Measurements from ENCODE around the gene SUGCT.

Gene SUGCT

DNA sequence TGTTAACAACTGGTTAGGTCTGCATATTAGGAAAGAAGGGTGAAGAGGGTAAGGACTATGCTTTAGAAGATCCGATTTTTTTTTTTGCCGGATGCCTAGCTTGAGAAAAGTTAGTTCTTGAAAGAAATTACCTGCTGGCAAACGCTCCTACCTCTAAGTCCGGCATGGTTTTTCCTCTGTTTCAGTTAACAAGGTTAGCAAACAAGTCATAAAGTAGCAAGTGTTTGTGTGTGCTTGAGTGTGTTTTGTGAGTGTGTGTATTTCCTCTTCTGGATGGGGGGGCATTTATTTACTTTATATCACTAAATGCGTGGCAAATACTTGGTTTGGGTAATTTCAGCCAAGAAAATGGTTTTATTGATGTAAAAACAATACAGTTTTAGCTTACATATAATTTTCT, 195.6 kb downstream of the SUGCT start:
- no peak overlapping the region for H3K27ac ChIP-seq (ENCODE audit: low read depth, low read length)
- no peaks in the 10 kb centered on the region for H3K36me3 ChIP-seq (ENCODE audit: control insufficient read depth in 5 of 5, insufficient read depth in 5 of 5, low read length in 5 of 5)
- peaks cover 0 to 9% (median 8%) of the 10 kb centered on the region in 5 donors for H3K4me1 ChIP-seq (ENCODE audit: control insufficient read depth in 5 of 5, insufficient read depth in 5 of 5, low read length in 5 of 5)
- H3K4me3 ChIP-seq (ENCODE audit: low read depth in 1 of 5, low read length in 5 of 5), result no peak overlapping the region
- H3K27me3 ChIP-seq (ENCODE audit: control insufficient read depth in 5 of 5, insufficient read depth in 4 of 5, low read length in 5 of 5), result no peaks in the 10 kb centered on the region
- H3K9me3 ChIP-seq (ENCODE audit: control insufficient read depth in 5 of 5, low read length in 5 of 5), result no peaks in the 10 kb centered on the region
- peak overlapping the region in 1 of 5 donors; percentile 13 for H3K9ac ChIP-seq (ENCODE audit: low read length in 5 of 5)

DNA sequence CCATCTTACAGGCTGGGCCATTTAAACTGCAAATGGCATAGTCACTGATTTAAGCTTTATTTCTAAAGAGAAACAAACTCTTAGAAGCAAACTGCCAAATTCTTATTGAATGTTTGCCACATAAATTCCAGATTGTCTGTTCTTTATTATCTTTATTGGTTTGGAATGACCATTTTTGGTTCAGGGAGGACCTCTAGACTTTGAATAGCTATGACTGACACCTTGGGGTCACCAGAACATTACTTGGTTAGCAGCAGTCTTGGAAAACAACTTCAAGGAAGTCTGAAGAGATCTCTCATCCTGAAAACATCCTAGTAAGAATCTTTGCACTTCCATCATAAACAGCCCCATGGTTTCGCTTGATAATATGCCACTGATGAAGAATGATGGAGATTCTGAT, 197.1 kb downstream of the SUGCT start:
- no peak overlapping the region for H3K4me3 ChIP-seq (ENCODE audit: low read depth in 1 of 5, low read length in 5 of 5)
- H3K27me3 ChIP-seq (ENCODE audit: control insufficient read depth in 5 of 5, insufficient read depth in 4 of 5, low read length in 5 of 5), result no peaks in the 10 kb centered on the region
- peaks cover 0 to 9% (median 8%) of the 10 kb centered on the region in 5 donors for H3K4me1 ChIP-seq (ENCODE audit: control insufficient read depth in 5 of 5, insufficient read depth in 5 of 5, low read length in 5 of 5)
- H3K9me3 ChIP-seq (ENCODE audit: control insufficient read depth in 5 of 5, low read length in 5 of 5), result no peaks in the 10 kb centered on the region
- no peak overlapping the region for H3K9ac ChIP-seq (ENCODE audit: low read length in 5 of 5)
- H3K36me3 ChIP-seq (ENCODE audit: control insufficient read depth in 5 of 5, insufficient read depth in 5 of 5, low read length in 5 of 5), result no peaks in the 10 kb centered on the region
- no peak overlapping the region for H3K27ac ChIP-seq (ENCODE audit: low read depth, low read length)

DNA sequence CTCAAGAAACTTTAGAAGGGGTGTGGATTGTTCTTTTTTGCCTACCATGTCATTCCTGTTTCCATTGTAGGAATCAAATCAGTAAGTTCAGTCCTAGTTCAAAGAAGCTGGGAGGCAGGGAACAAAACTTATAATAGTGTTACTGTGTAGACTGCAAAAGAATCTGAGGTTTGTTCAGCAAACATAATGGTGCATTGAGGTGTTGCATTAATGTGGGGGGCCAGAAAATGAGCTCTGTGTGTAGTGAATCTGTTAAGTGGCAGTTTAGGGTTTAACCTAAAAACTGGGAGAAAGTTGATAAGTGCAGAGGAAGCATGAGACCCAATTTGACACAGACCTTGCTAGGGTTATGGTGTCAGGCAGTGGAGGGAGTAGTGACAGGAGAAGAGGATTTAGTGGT, 197.7 kb downstream of the SUGCT start:
- H3K9me3 ChIP-seq (ENCODE audit: control insufficient read depth in 5 of 5, low read length in 5 of 5), result no peaks in the 10 kb centered on the region
- H3K27me3 ChIP-seq (ENCODE audit: control insufficient read depth in 5 of 5, insufficient read depth in 4 of 5, low read length in 5 of 5), result no peaks in the 10 kb centered on the region
- H3K36me3 ChIP-seq (ENCODE audit: control insufficient read depth in 5 of 5, insufficient read depth in 5 of 5, low read length in 5 of 5), result no peaks in the 10 kb centered on the region
- no peak overlapping the region for H3K4me3 ChIP-seq (ENCODE audit: low read depth in 1 of 5, low read length in 5 of 5)
- no peak overlapping the region for H3K27ac ChIP-seq (ENCODE audit: low read depth, low read length)
- H3K4me1 ChIP-seq (ENCODE audit: control insufficient read depth in 5 of 5, insufficient read depth in 5 of 5, low read length in 5 of 5), result peaks cover 0 to 9% (median 8%) of the 10 kb centered on the region in 5 donors
- H3K9ac ChIP-seq (ENCODE audit: low read length in 5 of 5), result no peak overlapping the region

DNA sequence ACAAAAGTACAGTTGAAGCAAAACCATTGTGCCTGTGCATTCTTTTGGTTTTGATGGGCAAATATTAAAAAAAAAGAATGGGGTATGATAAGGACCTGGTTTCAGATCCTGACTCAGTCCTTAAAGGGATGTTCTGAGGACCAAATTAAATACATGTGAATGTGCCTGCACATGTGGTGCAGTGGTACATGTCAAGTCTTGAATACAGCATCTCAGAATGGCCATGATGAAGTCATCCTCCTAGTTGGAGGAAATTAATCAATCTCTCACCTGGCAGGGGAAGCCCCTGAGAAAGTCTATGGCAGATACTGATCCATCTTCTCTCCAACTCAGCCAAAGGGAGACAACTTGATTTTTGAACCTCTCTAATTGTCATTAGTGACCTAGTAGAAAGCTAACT, 207.0 kb downstream of the SUGCT start:
- H3K36me3 ChIP-seq (ENCODE audit: control insufficient read depth in 5 of 5, insufficient read depth in 5 of 5, low read length in 5 of 5), result no peaks in the 10 kb centered on the region
- no peak overlapping the region for H3K27ac ChIP-seq (ENCODE audit: low read depth, low read length)
- H3K27me3 ChIP-seq (ENCODE audit: control insufficient read depth in 5 of 5, insufficient read depth in 4 of 5, low read length in 5 of 5), result no peaks in the 10 kb centered on the region
- H3K4me3 ChIP-seq (ENCODE audit: low read depth in 1 of 5, low read length in 5 of 5), result no peak overlapping the region
- H3K4me1 ChIP-seq (ENCODE audit: control insufficient read depth in 5 of 5, insufficient read depth in 5 of 5, low read length in 5 of 5), result no peaks in the 10 kb centered on the region
- no peak overlapping the region for H3K9ac ChIP-seq (ENCODE audit: low read length in 5 of 5)
- peaks cover 0 to 5% (median 0%) of the 10 kb centered on the region in 5 donors for H3K9me3 ChIP-seq (ENCODE audit: control insufficient read depth in 5 of 5, low read length in 5 of 5)

DNA sequence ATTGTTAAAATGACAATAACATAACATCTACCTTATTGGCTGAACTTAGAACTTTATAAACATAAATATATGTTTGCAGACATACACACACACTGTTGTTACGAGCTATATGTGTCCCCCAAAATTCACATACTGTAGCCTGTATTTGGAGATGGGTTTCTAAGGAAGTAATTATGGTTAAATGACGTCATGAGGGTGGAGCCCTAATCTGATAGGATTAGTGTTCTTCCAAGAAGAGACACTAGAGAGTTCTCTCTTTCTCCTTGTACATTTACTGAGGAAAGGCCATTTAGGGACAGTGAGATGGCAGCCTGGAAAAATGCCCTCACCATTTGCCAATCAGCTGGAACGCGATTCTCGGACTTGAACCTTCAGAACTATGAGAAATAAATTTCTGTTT, 211.7 kb downstream of the SUGCT start:
- H3K27ac ChIP-seq (ENCODE audit: low read depth, low read length), result no peak overlapping the region
- no peaks in the 10 kb centered on the region for H3K9me3 ChIP-seq (ENCODE audit: control insufficient read depth in 5 of 5, low read length in 5 of 5)
- no peak overlapping the region for H3K4me3 ChIP-seq (ENCODE audit: low read depth in 1 of 5, low read length in 5 of 5)
- H3K36me3 ChIP-seq (ENCODE audit: control insufficient read depth in 5 of 5, insufficient read depth in 5 of 5, low read length in 5 of 5), result no peaks in the 10 kb centered on the region
- H3K9ac ChIP-seq (ENCODE audit: low read length in 5 of 5), result no peak overlapping the region
- H3K27me3 ChIP-seq (ENCODE audit: control insufficient read depth in 5 of 5, insufficient read depth in 4 of 5, low read length in 5 of 5), result no peaks in the 10 kb centered on the region
- H3K4me1 ChIP-seq (ENCODE audit: control insufficient read depth in 5 of 5, insufficient read depth in 5 of 5, low read length in 5 of 5), result no peaks in the 10 kb centered on the region

DNA sequence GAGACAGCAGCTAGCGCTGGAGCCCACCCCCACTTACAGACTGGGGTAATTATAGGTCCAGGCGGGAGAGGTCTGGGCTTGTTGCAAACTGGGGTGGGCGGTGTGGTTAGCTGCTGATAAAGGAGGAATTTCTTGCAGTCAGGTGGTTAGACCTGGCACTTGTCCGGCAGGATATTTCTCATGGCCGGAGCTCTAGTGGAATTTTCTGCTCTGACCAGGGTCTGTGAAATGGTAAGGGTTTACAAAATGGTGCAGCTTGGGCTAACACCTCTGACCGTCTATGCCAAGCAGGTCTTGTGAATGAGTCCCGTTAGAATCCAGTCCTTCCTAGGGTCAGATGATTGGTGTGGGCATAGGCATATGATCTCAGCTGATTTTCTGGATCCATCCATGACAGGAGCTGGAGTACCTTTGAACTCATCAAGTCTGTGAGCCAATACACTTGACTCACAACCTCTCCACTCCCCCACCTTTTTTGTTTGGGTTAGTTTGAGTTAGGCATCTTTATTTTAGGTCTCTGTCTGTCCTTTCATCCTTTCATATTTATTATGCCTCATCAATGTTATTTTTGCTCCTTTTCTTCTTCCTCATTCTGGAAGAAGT, 213.4 kb downstream of the SUGCT start:
- Histone ChIP-seq H3K27me3 (ENCODE audit: control insufficient read depth in 5 of 5, insufficient read depth in 4 of 5, low read length in 5 of 5) (no peaks in the 10 kb centered on the region), H3K36me3 (ENCODE audit: control insufficient read depth in 5 of 5, insufficient read depth in 5 of 5, low read length in 5 of 5) (no peaks in the 10 kb centered on the region), H3K4me3 (ENCODE audit: low read depth in 1 of 5, low read length in 5 of 5) (no peak overlapping the region), H3K9ac (ENCODE audit: low read length in 5 of 5) (no peak overlapping the region), H3K27ac (ENCODE audit: low read depth, low read length) (no peak overlapping the region), H3K4me1 (ENCODE audit: control insufficient read depth in 5 of 5, insufficient read depth in 5 of 5, low read length in 5 of 5) (no peaks in the 10 kb centered on the region), H3K9me3 (ENCODE audit: control insufficient read depth in 5 of 5, low read length in 5 of 5) (no peaks in the 10 kb centered on the region)

DNA sequence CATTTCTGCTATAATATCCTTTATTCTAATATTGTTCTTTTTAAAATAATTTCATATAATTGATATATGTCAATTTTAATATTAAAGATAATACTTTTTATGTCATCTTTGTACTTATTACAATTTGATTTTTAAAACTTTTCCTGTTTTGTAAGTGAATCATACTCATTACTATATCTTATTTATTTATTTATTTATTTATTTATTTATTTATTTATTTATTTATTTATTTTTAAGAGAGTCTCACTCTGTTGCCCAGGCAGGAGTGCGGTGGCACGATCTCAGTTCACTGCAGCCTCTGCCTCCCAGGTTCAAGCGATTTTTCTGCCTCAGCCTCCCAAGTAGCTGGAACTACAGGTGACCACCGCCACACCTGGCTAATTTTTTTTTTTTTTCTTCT, 215.3 kb downstream of the SUGCT start:
- no peaks in the 10 kb centered on the region for H3K9me3 ChIP-seq (ENCODE audit: control insufficient read depth in 5 of 5, low read length in 5 of 5)
- H3K36me3 ChIP-seq (ENCODE audit: control insufficient read depth in 5 of 5, insufficient read depth in 5 of 5, low read length in 5 of 5), result no peaks in the 10 kb centered on the region
- no peak overlapping the region for H3K27ac ChIP-seq (ENCODE audit: low read depth, low read length)
- no peak overlapping the region for H3K4me3 ChIP-seq (ENCODE audit: low read depth in 1 of 5, low read length in 5 of 5)
- peaks cover 0 to 6% (median 2%) of the 10 kb centered on the region in 5 donors for H3K4me1 ChIP-seq (ENCODE audit: control insufficient read depth in 5 of 5, insufficient read depth in 5 of 5, low read length in 5 of 5)
- no peak overlapping the region for H3K9ac ChIP-seq (ENCODE audit: low read length in 5 of 5)
- H3K27me3 ChIP-seq (ENCODE audit: control insufficient read depth in 5 of 5, insufficient read depth in 4 of 5, low read length in 5 of 5), result no peaks in the 10 kb centered on the region

DNA sequence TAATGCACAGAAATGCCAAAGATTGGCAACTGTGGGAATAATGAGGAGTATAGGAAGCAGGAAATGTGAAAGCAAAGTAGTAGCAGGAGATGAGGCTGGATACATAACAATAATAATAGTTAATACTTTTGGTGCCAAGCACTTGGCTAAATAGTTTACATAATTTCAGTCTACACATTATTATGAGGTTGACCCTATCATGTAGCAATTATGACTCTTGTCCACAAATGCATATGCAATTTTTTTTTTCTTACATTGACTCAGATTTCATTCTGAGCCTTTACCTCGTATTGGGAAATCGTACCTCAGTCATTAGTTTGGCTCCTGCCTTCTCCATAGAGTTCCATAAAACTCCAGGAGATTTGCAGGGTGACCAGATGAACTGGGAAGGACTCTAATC, 219.9 kb downstream of the SUGCT start:
- H3K4me3 ChIP-seq (ENCODE audit: low read depth in 1 of 5, low read length in 5 of 5), result no peak overlapping the region
- H3K4me1 ChIP-seq (ENCODE audit: control insufficient read depth in 5 of 5, insufficient read depth in 5 of 5, low read length in 5 of 5), result peaks cover 0 to 24% (median 2%) of the 10 kb centered on the region in 5 donors
- H3K9me3 ChIP-seq (ENCODE audit: control insufficient read depth in 5 of 5, low read length in 5 of 5), result no peaks in the 10 kb centered on the region
- no peaks in the 10 kb centered on the region for H3K36me3 ChIP-seq (ENCODE audit: control insufficient read depth in 5 of 5, insufficient read depth in 5 of 5, low read length in 5 of 5)
- no peak overlapping the region for H3K9ac ChIP-seq (ENCODE audit: low read length in 5 of 5)
- no peak overlapping the region for H3K27ac ChIP-seq (ENCODE audit: low read depth, low read length)
- no peaks in the 10 kb centered on the region for H3K27me3 ChIP-seq (ENCODE audit: control insufficient read depth in 5 of 5, insufficient read depth in 4 of 5, low read length in 5 of 5)

DNA sequence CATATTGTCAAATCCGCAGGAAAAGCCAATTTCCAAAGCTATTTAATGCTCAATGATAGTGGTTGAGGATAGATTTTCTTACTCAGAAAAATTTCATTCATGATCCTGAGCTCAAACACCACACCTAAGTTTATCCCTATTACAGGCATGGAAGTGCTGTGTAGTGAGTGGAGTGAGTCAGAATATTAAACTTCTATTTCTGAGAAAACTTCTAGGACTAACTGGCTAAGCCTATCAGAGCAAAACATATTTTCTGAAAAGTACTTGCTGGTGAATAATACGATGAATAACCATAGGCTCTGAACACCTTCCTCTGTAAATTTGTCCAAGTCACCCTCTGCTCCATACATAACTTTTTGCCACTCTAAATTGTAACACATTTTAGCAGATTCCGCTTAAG, 221.5 kb downstream of the SUGCT start:
- H3K4me1 ChIP-seq (ENCODE audit: control insufficient read depth in 5 of 5, insufficient read depth in 5 of 5, low read length in 5 of 5), result peaks cover 0 to 24% (median 2%) of the 10 kb centered on the region in 5 donors
- no peaks in the 10 kb centered on the region for H3K9me3 ChIP-seq (ENCODE audit: control insufficient read depth in 5 of 5, low read length in 5 of 5)
- H3K9ac ChIP-seq (ENCODE audit: low read length in 5 of 5), result no peak overlapping the region
- no peak overlapping the region for H3K27ac ChIP-seq (ENCODE audit: low read depth, low read length)
- H3K36me3 ChIP-seq (ENCODE audit: control insufficient read depth in 5 of 5, insufficient read depth in 5 of 5, low read length in 5 of 5), result no peaks in the 10 kb centered on the region
- no peaks in the 10 kb centered on the region for H3K27me3 ChIP-seq (ENCODE audit: control insufficient read depth in 5 of 5, insufficient read depth in 4 of 5, low read length in 5 of 5)
- H3K4me3 ChIP-seq (ENCODE audit: low read depth in 1 of 5, low read length in 5 of 5), result no peak overlapping the region

DNA sequence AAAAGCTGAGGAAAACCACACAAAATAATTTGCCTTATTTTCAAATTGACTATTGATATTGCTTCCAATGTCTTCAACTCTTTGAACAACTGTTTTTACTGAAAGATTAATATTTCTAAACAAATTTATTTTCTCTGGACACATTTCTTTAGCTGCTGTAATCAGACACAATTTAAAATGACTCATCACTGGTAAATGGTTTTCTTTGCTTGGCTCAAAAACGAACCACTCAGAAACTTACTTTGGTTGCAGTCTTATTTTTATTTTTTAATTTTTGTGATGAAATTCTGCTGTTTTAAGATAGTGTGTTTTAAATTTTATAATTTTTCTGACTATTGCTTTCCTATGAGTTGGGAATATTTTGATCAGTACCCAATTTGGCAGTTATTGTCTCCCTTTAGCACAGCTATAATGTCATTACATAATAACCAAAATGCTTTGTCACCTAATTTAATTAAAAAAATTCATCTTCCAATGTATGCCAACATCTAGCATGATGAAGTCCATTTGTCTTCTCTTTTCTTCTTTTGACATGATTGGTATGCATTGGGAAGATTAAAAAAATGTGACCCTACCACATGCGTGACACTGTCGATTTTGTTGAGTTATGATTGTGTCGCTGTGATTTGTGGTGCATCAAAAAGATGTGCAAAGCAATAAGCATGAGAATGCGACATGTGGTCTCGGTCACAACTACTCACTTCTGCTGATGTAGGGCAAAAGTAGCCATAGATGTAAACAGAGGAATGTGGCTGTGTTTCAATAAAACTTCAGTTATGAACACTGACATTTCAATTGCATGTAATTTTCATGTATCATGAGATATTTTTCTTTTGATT, 222.3 kb downstream of the SUGCT start:
- Histone ChIP-seq H3K4me3 (ENCODE audit: low read depth in 1 of 5, low read length in 5 of 5) (no peak overlapping the region), H3K36me3 (ENCODE audit: control insufficient read depth in 5 of 5, insufficient read depth in 5 of 5, low read length in 5 of 5) (no peaks in the 10 kb centered on the region), H3K27me3 (ENCODE audit: control insufficient read depth in 5 of 5, insufficient read depth in 4 of 5, low read length in 5 of 5) (no peaks in the 10 kb centered on the region), H3K9me3 (ENCODE audit: control insufficient read depth in 5 of 5, low read length in 5 of 5) (no peaks in the 10 kb centered on the region), H3K9ac (ENCODE audit: low read length in 5 of 5) (no peak overlapping the region), H3K27ac (ENCODE audit: low read depth, low read length) (no peak overlapping the region), H3K4me1 (ENCODE audit: control insufficient read depth in 5 of 5, insufficient read depth in 5 of 5, low read length in 5 of 5) (peaks cover 0 to 24% (median 2%) of the 10 kb centered on the region in 5 donors)

Measured in subcutaneous abdominal adipose tissue (tissue), 5 donors.